Measurements from ENCODE around the gene RTN1. TPM values are rescaled to one million over a fixed set of nuclear protein-coding genes. Genes with fewer than 3 reads are reported as not detected.

The RTN1 gene
- total and polyA plus RNA-seq, 2 donors (not counting 1 experiment from before 2014, with no cell fraction given) = 0.34 TPM; not detected in 1

- no peak overlapping the region for H3K9ac ChIP-seq (ENCODE audit: low read length)
- H3K4me2 ChIP-seq (replicated peaks; ENCODE audit: low read depth, low read length, poor library complexity, severe bottlenecking) = no peak overlapping the region
- POLR2A ChIA-PET = no interaction called here
- Mint-ChIP-seq H3K27ac (no peak overlapping the region), H3K9me3 (ENCODE audit: insufficient read depth) (no peaks in the 10 kb centered on the region), H3K4me3 (no peak overlapping the region), H3K27me3 (peaks cover 5% of the 10 kb centered on the region), H3K4me1 (no peaks in the 10 kb centered on the region)
- no peaks in the 10 kb centered on the region for H3K36me3 ChIP-seq (replicated peaks in 1 of 2; ENCODE audit: control extremely low read depth in 1 of 2, control insufficient read depth in 1 of 2, extremely low read depth in 1 of 2, insufficient read depth in 2 of 2, low read length in 1 of 2)
- TF ChIP-seq CTCF (IDR thresholded peaks at IDR 0.05) = no peak
- TF ChIP-seq EZH2 (IDR thresholded peaks at IDR 0.05; ENCODE audit: borderline replicate concordance, insufficient read depth, low read depth, low read length, poor library complexity, severe bottlenecking) = no peak
- H4K20me1 ChIP-seq (ENCODE audit: control insufficient read depth, insufficient read depth, low read length, poor library complexity, severe bottlenecking) = no peaks in the 10 kb centered on the region
- peaks cover 0 to 3% (median 0%) of the 10 kb centered on the region in 4 experiments for H3K27me3 ChIP-seq (replicated peaks in 1 of 4; ENCODE audit: control extremely low read depth in 1 of 4, control insufficient read depth in 3 of 4, insufficient read depth in 4 of 4, low read length in 3 of 4)
- no peaks in the 10 kb centered on the region for H3K79me2 ChIP-seq (ENCODE audit: control insufficient read depth, insufficient read depth, low read length)
- H3K27ac ChIP-seq (ENCODE audit: low read length in 2 of 2) = no peak overlapping the region
- 100% methylated on average over 1 of the region's 2 CpGs for WGBS (ENCODE audit: insufficient coverage)
- no peak for DNase-seq
- CTCF ChIA-PET = no interaction called here
- intact Hi-C loops (cut with micrococcal nuclease) = no loop called here
- peaks cover 0 to 5% (median 0%) of the 10 kb centered on the region in 3 donors for H3K9me3 ChIP-seq (ENCODE audit: control extremely low read depth in 1 of 3, control insufficient read depth in 2 of 3, insufficient read depth in 1 of 3, low read length in 2 of 3)
- no peak for ATAC-seq (ENCODE audit: low read depth)
- no peak overlapping the region for H2AFZ ChIP-seq (ENCODE audit: insufficient read depth, low read depth, low read length, poor library complexity, severe bottlenecking)
- no peaks in the 10 kb centered on the region for H3K4me1 ChIP-seq (ENCODE audit: control insufficient read depth in 2 of 2, insufficient read depth in 2 of 2, low read length in 2 of 2)
- no peak overlapping the region for H3K4me3 ChIP-seq (ENCODE audit: control extremely low read depth in 1 of 5, extremely low read depth in 1 of 5, insufficient read depth in 1 of 5, low read depth in 2 of 5, low read length in 4 of 5)
Measured at GRCh38 chr14:59904184-59904583, 33.6 kb upstream of the RTN1 start.

GRCh38 chr14:59900556-59900955 lies 30.0 kb upstream of the RTN1 start:
- no peaks in the 10 kb centered on the region for H3K4me1 ChIP-seq (ENCODE audit: control insufficient read depth in 2 of 2, insufficient read depth in 2 of 2, low read length in 2 of 2)
- DNase-seq (no peak), ATAC-seq (ENCODE audit: low read depth) (no peak)
- H4K20me1 ChIP-seq (ENCODE audit: control insufficient read depth, insufficient read depth, low read length, poor library complexity, severe bottlenecking) = no peaks in the 10 kb centered on the region
- no peak overlapping the region for H3K27ac ChIP-seq (ENCODE audit: low read length in 2 of 2)
- Mint-ChIP-seq H3K4me1 (no peaks in the 10 kb centered on the region), H3K27me3 (peaks cover 11% of the 10 kb centered on the region), H3K4me3 (no peak overlapping the region), H3K27ac (no peak overlapping the region), H3K9me3 (ENCODE audit: insufficient read depth) (no peaks in the 10 kb centered on the region)
- H3K9me3 ChIP-seq (ENCODE audit: control extremely low read depth in 1 of 3, control insufficient read depth in 2 of 3, insufficient read depth in 1 of 3, low read length in 2 of 3) = peaks cover 0 to 5% (median 0%) of the 10 kb centered on the region in 3 donors
- no peak overlapping the region for H3K4me3 ChIP-seq (ENCODE audit: control extremely low read depth in 1 of 5, extremely low read depth in 1 of 5, insufficient read depth in 1 of 5, low read depth in 2 of 5, low read length in 4 of 5)
- intact Hi-C loops (cut with micrococcal nuclease) = no loop called here
- WGBS (ENCODE audit: insufficient coverage) = 81% methylated on average over 3 of the region's 3 CpGs
- no peaks in the 10 kb centered on the region for H3K36me3 ChIP-seq (replicated peaks in 1 of 2; ENCODE audit: control extremely low read depth in 1 of 2, control insufficient read depth in 1 of 2, extremely low read depth in 1 of 2, insufficient read depth in 2 of 2, low read length in 1 of 2)
- TF ChIP-seq CTCF (IDR thresholded peaks at IDR 0.05) = no peak
- no peak for TF ChIP-seq EZH2 (IDR thresholded peaks at IDR 0.05; ENCODE audit: borderline replicate concordance, insufficient read depth, low read depth, low read length, poor library complexity, severe bottlenecking)
- no peak overlapping the region for H2AFZ ChIP-seq (ENCODE audit: insufficient read depth, low read depth, low read length, poor library complexity, severe bottlenecking)
- H3K27me3 ChIP-seq (replicated peaks in 1 of 4; ENCODE audit: control extremely low read depth in 1 of 4, control insufficient read depth in 3 of 4, insufficient read depth in 4 of 4, low read length in 3 of 4) = peaks cover 0 to 8% (median 4%) of the 10 kb centered on the region in 4 experiments
- POLR2A ChIA-PET = no interaction called here
- CTCF ChIA-PET = no interaction called here
- no peak overlapping the region for H3K4me2 ChIP-seq (replicated peaks; ENCODE audit: low read depth, low read length, poor library complexity, severe bottlenecking)
- no peaks in the 10 kb centered on the region for H3K79me2 ChIP-seq (ENCODE audit: control insufficient read depth, insufficient read depth, low read length)
- no peak overlapping the region for H3K9ac ChIP-seq (ENCODE audit: low read length)
